ENCODE measurements around the gene HYCC2. TPM values are rescaled to one million over a fixed set of nuclear protein-coding genes. Genes with fewer than 3 reads are reported as not detected.

Gene HYCC2
- polyA plus RNA-seq, 1 donor from 2014 or later = 20.4 TPM

- H3F3A ChIP-seq (ENCODE audit: insufficient read depth, low read length, poor library complexity, severe bottlenecking) = no peaks in the 10 kb centered on the region
- H3K9ac ChIP-seq (ENCODE audit: low read length) = no peak overlapping the region
- H4K20me1 ChIP-seq (ENCODE audit: insufficient read depth) = no peaks in the 10 kb centered on the region
- H3K36me3 ChIP-seq (ENCODE audit: insufficient read depth, low read length) = no peaks in the 10 kb centered on the region
- no peaks in the 10 kb centered on the region for H3K79me2 ChIP-seq (replicated peaks; ENCODE audit: insufficient read depth, low read length)
- H3K4me3 ChIP-seq (ENCODE audit: low read length) = no peak overlapping the region
- H3K27ac ChIP-seq (ENCODE audit: low read length) = no peak overlapping the region
- H3K9me3 ChIP-seq (ENCODE audit: low read length) = no peaks in the 10 kb centered on the region
- no peaks in the 10 kb centered on the region for H3K9me2 ChIP-seq (ENCODE audit: insufficient read depth, low read length)
- TF ChIP-seq RAD21 (conservative IDR thresholded peaks at IDR 0.05) = no peak
- no peaks in the 10 kb centered on the region for H3K27me3 ChIP-seq (ENCODE audit: insufficient read depth, low read depth, low read length)
- no peak overlapping the region for H2AFZ ChIP-seq (ENCODE audit: low read depth, low read length)
- no peak overlapping the region for H3K4me2 ChIP-seq (ENCODE audit: low read length)
Measured at GRCh38 chr2:201110615-201111014, 39.1 kb upstream of the HYCC2 start.

- Histone ChIP-seq H3K79me2 (replicated peaks; ENCODE audit: insufficient read depth, low read length) (no peaks in the 10 kb centered on the region), H3K27me3 (ENCODE audit: insufficient read depth, low read depth, low read length) (no peaks in the 10 kb centered on the region), H3K4me3 (ENCODE audit: low read length) (no peak overlapping the region), H4K20me1 (ENCODE audit: insufficient read depth) (no peaks in the 10 kb centered on the region), H3K27ac (ENCODE audit: low read length) (no peak overlapping the region), H3K9me3 (ENCODE audit: low read length) (no peaks in the 10 kb centered on the region), H2AFZ (ENCODE audit: low read depth, low read length) (no peak overlapping the region), H3K9ac (ENCODE audit: low read length) (no peak overlapping the region), H3K36me3 (ENCODE audit: insufficient read depth, low read length) (no peaks in the 10 kb centered on the region), H3F3A (ENCODE audit: insufficient read depth, low read length, poor library complexity, severe bottlenecking) (no peaks in the 10 kb centered on the region), H3K9me2 (ENCODE audit: insufficient read depth, low read length) (no peaks in the 10 kb centered on the region), H3K4me2 (ENCODE audit: low read length) (no peak overlapping the region)
- TF ChIP-seq EP300 (conservative IDR thresholded peaks at IDR 0.05; ENCODE audit: poor library complexity, severe bottlenecking) (no peak), SMC3 (conservative IDR thresholded peaks at IDR 0.05; ENCODE audit: poor library complexity) (no peak), MXI1 (conservative IDR thresholded peaks at IDR 0.05; ENCODE audit: poor library complexity, severe bottlenecking) (no peak), POLR2AphosphoS5 (IDR thresholded peaks at IDR 0.05) (no peak), REST (IDR thresholded peaks at IDR 0.05; ENCODE audit: borderline replicate concordance) (no peak), RAD21 (conservative IDR thresholded peaks at IDR 0.05) (no peak)
Measured at GRCh38 chr2:201109186-201109585, 37.7 kb upstream of the HYCC2 start.

- Histone ChIP-seq H2AFZ (ENCODE audit: low read depth, low read length) (no peak overlapping the region), H3K4me2 (ENCODE audit: low read length) (no peak overlapping the region), H3K9me3 (ENCODE audit: low read length) (no peaks in the 10 kb centered on the region), H3K27me3 (ENCODE audit: insufficient read depth, low read depth, low read length) (no peaks in the 10 kb centered on the region), H3K79me2 (replicated peaks; ENCODE audit: insufficient read depth, low read length) (no peaks in the 10 kb centered on the region), H3K36me3 (ENCODE audit: insufficient read depth, low read length) (no peaks in the 10 kb centered on the region), H3F3A (ENCODE audit: insufficient read depth, low read length, poor library complexity, severe bottlenecking) (no peaks in the 10 kb centered on the region), H3K27ac (ENCODE audit: low read length) (no peak overlapping the region), H3K4me3 (ENCODE audit: low read length) (no peak overlapping the region), H4K20me1 (ENCODE audit: insufficient read depth) (no peaks in the 10 kb centered on the region), H3K9me2 (ENCODE audit: insufficient read depth, low read length) (no peaks in the 10 kb centered on the region), H3K9ac (ENCODE audit: low read length) (no peak overlapping the region)
- peak; percentile 15 for TF ChIP-seq POLR2AphosphoS5 (IDR thresholded peaks at IDR 0.05)
- TF ChIP-seq RAD21 (conservative IDR thresholded peaks at IDR 0.05) = no peak
- peak; percentile 41 for TF ChIP-seq EP300 (conservative IDR thresholded peaks at IDR 0.05; ENCODE audit: poor library complexity, severe bottlenecking)
- peak; percentile 60 for TF ChIP-seq REST (IDR thresholded peaks at IDR 0.05; ENCODE audit: borderline replicate concordance)
Measured at GRCh38 chr2:201108341-201108740, 36.9 kb upstream of the HYCC2 start.
